A549 (cell line): ENCODE data around the gene NTM. TPM values are rescaled to one million over a fixed set of nuclear protein-coding genes. Genes with fewer than 3 reads are reported as not detected.

Experiments
- ATAC-seq, 2 experiments: fragments of 200-7000 bp in 1 of 2; fragments of >200 bp in 1 of 2; cut with Nextera tagmentation in 1 of 2; cut with Tn5 transposase in 1 of 2; 3 replicates each; pipeline versions ENCODE4 v1.8.0 to v1.9.1; 2018 to 2020; ENCODE audit warnings: mild to moderate bottlenecking in 1 of 2, moderate library complexity in 1 of 2
- CTCF ChIA-PET: fragments of 300-600 bp; sonication (Branson Sonifier 250); formaldehyde crosslinking; extraction: SDS; loops from one replicate; lab custom pipeline; 2021; ENCODE audit warnings: antibody characterized with exemption, inconsistent platforms; lab: Yijun Ruan, JAX
- POLR2A ChIA-PET: fragments of 350-600 bp; formaldehyde crosslinking; extraction: SDS; loops from one replicate; lab custom pipeline; 2021; ENCODE audit warnings: antibody characterized with exemption, inconsistent platforms; lab: Yijun Ruan, JAX
- DNase-seq, 2 experiments: peaks; one replicate each; pipeline versions ENCODE4 v3.0.0 to v3.0.0-alpha.2; 2011 to 2016; ENCODE audit warnings: low read depth in 1 of 2, low spot score in 1 of 2
- FAIRE-seq: peaks from 2 replicates; lab custom pipeline; 2011; peaks lifted over from hg19 to GRCh38; lab: Jason Lieb, UNC
- H3K27ac ChIP-seq, 2 experiments: fragments of >200 bp; sonication (Bioruptor Twin); formaldehyde crosslinking; 3 replicates each; pipeline ENCODE4 v1.5.1; 2016 to 2017
- H3K4me1 ChIP-seq: fragments of >200 bp; sonication (Bioruptor Twin); formaldehyde crosslinking; 3 replicates; pipeline ENCODE4 v1.6.1; 2016
- H3K4me2 ChIP-seq: fragments of >200 bp; sonication (Bioruptor Twin); formaldehyde crosslinking; 3 replicates; pipeline ENCODE4 v1.6.1; 2016
- H3K4me3 ChIP-seq: fragments of >200 bp; sonication (Bioruptor Twin); formaldehyde crosslinking; 3 replicates; pipeline ENCODE4 v1.5.1; 2016
- H3K9me3 ChIP-seq: fragments of >200 bp; sonication (Bioruptor Twin); formaldehyde crosslinking; 3 replicates; pipeline ENCODE4 v1.6.1; 2016
- ATOH8 ChIP-seq: fragments of 250-450 bp; sonication (Bioruptor Pico); IDR thresholded peaks from 2 replicates; pipeline ENCODE4 v1.5.0; 2020; ENCODE audit warnings: low read depth, mild to moderate bottlenecking, moderate library complexity
- CBX2 ChIP-seq: fragments of 200-600 bp; sonication (generic); IDR thresholded peaks from 2 replicates; pipeline ENCODE4 v1.6.1; 2016; ENCODE audit warnings: low read depth, mild to moderate bottlenecking, borderline replicate concordance
- CEBPB ChIP-seq, 2 experiments: fragments of >200 bp in 1 of 2; sonication (Bioruptor Twin) in 1 of 2; formaldehyde crosslinking in 1 of 2; IDR thresholded peaks; 2 replicates each; pipeline ENCODE4 v1.6.1; 2012 to 2016
- EHF ChIP-seq: fragments of 250-450 bp; sonication (Bioruptor Pico); IDR thresholded peaks from 2 replicates; pipeline ENCODE4 v1.5.0; 2020; ENCODE audit warnings: mild to moderate bottlenecking
- EHMT2 ChIP-seq: fragments of 200-600 bp; sonication (generic); IDR thresholded peaks from 2 replicates; pipeline ENCODE4 v1.6.1; 2016; ENCODE audit warnings: antibody characterized with exemption, low read depth, mild to moderate bottlenecking, moderate library complexity
- ELK1 ChIP-seq: fragments of 150-350 bp; IDR thresholded peaks from 2 replicates; pipeline ENCODE4 v1.6.1; 2014; ENCODE audit warnings: low read depth, mild to moderate bottlenecking, low read length
- FOSB ChIP-seq: fragments of 250-450 bp; sonication (Bioruptor Pico); IDR thresholded peaks from 2 replicates; pipeline ENCODE4 v1.5.0; 2020; ENCODE audit warnings: mild to moderate bottlenecking, moderate library complexity
- FOSL2 ChIP-seq, 2 experiments: fragments of 450-650 bp in 1 of 2; fragments of >200 bp in 1 of 2; sonication (Bioruptor Twin) in 1 of 2; formaldehyde crosslinking; IDR thresholded peaks; 2 replicates each; pipeline versions ENCODE4 v1.5.0 to v1.6.1; 2016 to 2020; ENCODE audit warnings: mild to moderate bottlenecking in 1 of 2, moderate library complexity in 1 of 2
- GATA3 ChIP-seq: IDR thresholded peaks from 2 replicates; pipeline ENCODE4 v1.6.1; 2012; ENCODE audit warnings: borderline replicate concordance
- HES2 ChIP-seq: fragments of >200 bp; sonication (Bioruptor Twin); formaldehyde crosslinking; IDR thresholded peaks from 2 replicates; pipeline ENCODE4 v1.6.1; 2016
- HEYL ChIP-seq: fragments of 250-450 bp; sonication (Bioruptor Pico); IDR thresholded peaks from 2 replicates; pipeline ENCODE4 v1.8.0; 2021; ENCODE audit warnings: mild to moderate bottlenecking, moderate library complexity
- HMGXB4 ChIP-seq: fragments of 250-450 bp; sonication (Bioruptor Pico); IDR thresholded peaks from 2 replicates; pipeline ENCODE4 v1.5.0; 2021; ENCODE audit warnings: mild to moderate bottlenecking, moderate library complexity, borderline replicate concordance
- JUN ChIP-seq, 2 experiments: fragments of >200 bp; sonication (Bioruptor Twin); formaldehyde crosslinking; IDR thresholded peaks; 2 replicates in 1 of 2; 3 replicates in 1 of 2; pipeline ENCODE4 v1.6.1; 2016 to 2017
- KDM1A ChIP-seq: fragments of 200-600 bp; sonication (generic); IDR thresholded peaks from 2 replicates; pipeline ENCODE4 v1.6.1; 2016; ENCODE audit warnings: low read depth, mild to moderate bottlenecking
- KDM5A ChIP-seq: fragments of 200-600 bp; sonication (generic); IDR thresholded peaks from 2 replicates; pipeline ENCODE4 v1.6.1; 2016; ENCODE audit warnings: antibody characterized with exemption, mild to moderate bottlenecking
- NFE2L2 ChIP-seq: fragments of 150-350 bp; conservative IDR thresholded peaks from 2 replicates; pipeline ENCODE4 v1.6.1; 2014; ENCODE audit warnings: low read length
- NPAS2 ChIP-seq: fragments of 250-450 bp; sonication (Bioruptor Pico); IDR thresholded peaks from 2 replicates; pipeline ENCODE4 v1.8.0; 2022; ENCODE audit warnings: mild to moderate bottlenecking, moderate library complexity, borderline replicate concordance
- PHF8 ChIP-seq: fragments of 200-600 bp; sonication (generic); IDR thresholded peaks from 2 replicates; pipeline ENCODE4 v1.6.1; 2016; ENCODE audit warnings: low read depth, mild to moderate bottlenecking, antibody characterized with exemption, moderate library complexity, borderline replicate concordance
- POLR2AphosphoS2 ChIP-seq: conservative IDR thresholded peaks from 2 replicates; pipeline ENCODE4 v1.6.1; 2012; ENCODE audit warnings: low read length, improper control_type of control experiment, inconsistent platforms
- RCOR1 ChIP-seq: fragments of 150-350 bp; IDR thresholded peaks from 2 replicates; pipeline ENCODE4 v1.6.1; 2014; ENCODE audit warnings: antibody characterized with exemption, low read length, low read depth
- SMC3 ChIP-seq: fragments of >200 bp; sonication (Bioruptor Twin); formaldehyde crosslinking; IDR thresholded peaks from 3 replicates; pipeline ENCODE4 v1.6.1; 2018; ENCODE audit warnings: inconsistent platforms
- ZFP36 ChIP-seq: fragments of 450-650 bp; IDR thresholded peaks from 2 replicates; pipeline ENCODE4 v1.6.1; 2014; ENCODE audit warnings: borderline replicate concordance; ENCODE audit not compliant: partially characterized antibody
- ZNF302 ChIP-seq: fragments of 250-450 bp; sonication (Bioruptor Pico); IDR thresholded peaks from 2 replicates; pipeline ENCODE4 v1.9.0; 2021; ENCODE audit warnings: inconsistent platforms, mild to moderate bottlenecking, moderate library complexity
- WGBS: methylation state at CpG from one replicate; pipeline ENCODE4 v1.1.6; 2017; ENCODE audit errors: missing lambda C conversion rate; 5-methylcytosine and 5-hydroxymethylcytosine counted together
- polyA plus RNA-seq, 4 experiments: library from polyadenylated mRNA; depleted of rRNA in 3 of 4; stranded (reverse); fragments of >200 nt; fragmentation: RNase III in 1 of 4; extraction: RNeasy Plus Mini Kit Qiagen cat#74134 plus additional on column Dnase treatment in 1 of 4; gene quantifications; 2 replicates in 3 of 4; 3 replicates in 1 of 4; pipeline ENCODE4 v1.2.3, GENCODE V29; 2011 to 2017
- TF ChIP-seq, protein P1 (sequence below): fragments of 200-600 bp; sonication (generic); IDR thresholded peaks from 2 replicates; pipeline ENCODE4 v1.6.1; 2016; ENCODE audit warnings: antibody characterized with exemption, mild to moderate bottlenecking, moderate library complexity
- TF ChIP-seq, protein P2 (sequence below): IDR thresholded peaks from 2 replicates; pipeline ENCODE4 v1.6.1; 2012
- TF ChIP-seq, protein P3 (sequence below): IDR thresholded peaks from 2 replicates; pipeline ENCODE4 v1.6.1; 2012; ENCODE audit warnings: low read depth, borderline replicate concordance

NTM gene
- polyA plus RNA-seq, 2 of the 4 experiments (the other 2 are of a cell fraction): not detected

- POLR2A ChIA-PET: interaction anchor here (0.5 kb wide), 1 partner anchor 1481 kb away, joined by 5 read pairs; the partner anchor contains the start of gene PRDM10
- Histone ChIP-seq H3K4me1 (no peaks in the 10 kb centered on the region), H3K27ac (no peak overlapping the region), H3K9me3 (no peaks in the 10 kb centered on the region), H3K4me3 (no peak overlapping the region), H3K4me2 (no peak overlapping the region)
- WGBS: 45% methylated on average over 7 of the region's 7 CpGs
- no peak for TF ChIP-seq PHF8
- TF ChIP-seq HEYL: no peak
- TF ChIP-seq NPAS2 (CRISPR knock-in tag): no peak
- TF ChIP-seq RCOR1: no peak
- TF ChIP-seq ELK1: no peak
- TF ChIP-seq HMGXB4 (CRISPR knock-in tag): no peak
- no peak for TF ChIP-seq EHF (CRISPR knock-in tag)
- no peak for TF ChIP-seq ZFP36
- CTCF ChIA-PET: no interaction called here
- DNase-seq (no peak), FAIRE-seq (no peak), ATAC-seq (no peak)
Observed at GRCh38 chr11:131483453-131483852, 113.0 kb downstream of the NTM start.

GRCh38 chr11:131483877-131484276 is 113.5 kb downstream of the NTM start:
- H3K27ac ChIP-seq: no peak overlapping the region
- ATAC-seq (no peak), FAIRE-seq (no peak), DNase-seq (no peak)
- 19% methylated on average over 4 of the region's 4 CpGs for WGBS
- POLR2A ChIA-PET: no interaction called here
- no peak overlapping the region for H3K4me3 ChIP-seq
- TF ChIP-seq EHMT2 (no peak), KDM5A (no peak), POLR2AphosphoS2 (no peak), SMC3 (no peak), KDM1A (no peak), JUN (IDR thresholded peaks at IDR 0.05) (no peak), ATOH8 (CRISPR knock-in tag) (no peak), HES2 (no peak), NFE2L2 (no peak), CEBPB (IDR thresholded peaks at IDR 0.05) (no peak), FOSL2 (IDR thresholded peaks at IDR 0.05) (no peak), FOSL2 (CRISPR knock-in tag; IDR thresholded peaks at IDR 0.05) (no peak), GATA3 (no peak), HEYL (no peak), FOSB (CRISPR knock-in tag) (no peak), CBX2 (no peak), ZNF302 (CRISPR knock-in tag) (no peak)
- TF ChIP-seq, protein P1, sequence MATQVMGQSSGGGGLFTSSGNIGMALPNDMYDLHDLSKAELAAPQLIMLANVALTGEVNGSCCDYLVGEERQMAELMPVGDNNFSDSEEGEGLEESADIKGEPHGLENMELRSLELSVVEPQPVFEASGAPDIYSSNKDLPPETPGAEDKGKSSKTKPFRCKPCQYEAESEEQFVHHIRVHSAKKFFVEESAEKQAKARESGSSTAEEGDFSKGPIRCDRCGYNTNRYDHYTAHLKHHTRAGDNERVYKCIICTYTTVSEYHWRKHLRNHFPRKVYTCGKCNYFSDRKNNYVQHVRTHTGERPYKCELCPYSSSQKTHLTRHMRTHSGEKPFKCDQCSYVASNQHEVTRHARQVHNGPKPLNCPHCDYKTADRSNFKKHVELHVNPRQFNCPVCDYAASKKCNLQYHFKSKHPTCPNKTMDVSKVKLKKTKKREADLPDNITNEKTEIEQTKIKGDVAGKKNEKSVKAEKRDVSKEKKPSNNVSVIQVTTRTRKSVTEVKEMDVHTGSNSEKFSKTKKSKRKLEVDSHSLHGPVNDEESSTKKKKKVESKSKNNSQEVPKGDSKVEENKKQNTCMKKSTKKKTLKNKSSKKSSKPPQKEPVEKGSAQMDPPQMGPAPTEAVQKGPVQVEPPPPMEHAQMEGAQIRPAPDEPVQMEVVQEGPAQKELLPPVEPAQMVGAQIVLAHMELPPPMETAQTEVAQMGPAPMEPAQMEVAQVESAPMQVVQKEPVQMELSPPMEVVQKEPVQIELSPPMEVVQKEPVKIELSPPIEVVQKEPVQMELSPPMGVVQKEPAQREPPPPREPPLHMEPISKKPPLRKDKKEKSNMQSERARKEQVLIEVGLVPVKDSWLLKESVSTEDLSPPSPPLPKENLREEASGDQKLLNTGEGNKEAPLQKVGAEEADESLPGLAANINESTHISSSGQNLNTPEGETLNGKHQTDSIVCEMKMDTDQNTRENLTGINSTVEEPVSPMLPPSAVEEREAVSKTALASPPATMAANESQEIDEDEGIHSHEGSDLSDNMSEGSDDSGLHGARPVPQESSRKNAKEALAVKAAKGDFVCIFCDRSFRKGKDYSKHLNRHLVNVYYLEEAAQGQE: no peak
- TF ChIP-seq, protein P2, sequence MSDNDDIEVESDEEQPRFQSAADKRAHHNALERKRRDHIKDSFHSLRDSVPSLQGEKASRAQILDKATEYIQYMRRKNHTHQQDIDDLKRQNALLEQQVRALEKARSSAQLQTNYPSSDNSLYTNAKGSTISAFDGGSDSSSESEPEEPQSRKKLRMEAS: no peak
- TF ChIP-seq, protein P3, sequence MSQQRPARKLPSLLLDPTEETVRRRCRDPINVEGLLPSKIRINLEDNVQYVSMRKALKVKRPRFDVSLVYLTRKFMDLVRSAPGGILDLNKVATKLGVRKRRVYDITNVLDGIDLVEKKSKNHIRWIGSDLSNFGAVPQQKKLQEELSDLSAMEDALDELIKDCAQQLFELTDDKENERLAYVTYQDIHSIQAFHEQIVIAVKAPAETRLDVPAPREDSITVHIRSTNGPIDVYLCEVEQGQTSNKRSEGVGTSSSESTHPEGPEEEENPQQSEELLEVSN: no peak
- CTCF ChIA-PET: no interaction called here
- no peaks in the 10 kb centered on the region for H3K4me1 ChIP-seq
- no peaks in the 10 kb centered on the region for H3K9me3 ChIP-seq
- no peak overlapping the region for H3K4me2 ChIP-seq
